ENCODE results near the gene FKBP8. TPM values are rescaled to one million over a fixed set of nuclear protein-coding genes. Genes with fewer than 3 reads are reported as not detected.
A peak's percentile ranks its signal among the peaks of the same experiment; 100 is the strongest.

FKBP8 gene
- total and polyA plus RNA-seq, 4 donors, result 59.1 to 225 (median 101) TPM

DNA sequence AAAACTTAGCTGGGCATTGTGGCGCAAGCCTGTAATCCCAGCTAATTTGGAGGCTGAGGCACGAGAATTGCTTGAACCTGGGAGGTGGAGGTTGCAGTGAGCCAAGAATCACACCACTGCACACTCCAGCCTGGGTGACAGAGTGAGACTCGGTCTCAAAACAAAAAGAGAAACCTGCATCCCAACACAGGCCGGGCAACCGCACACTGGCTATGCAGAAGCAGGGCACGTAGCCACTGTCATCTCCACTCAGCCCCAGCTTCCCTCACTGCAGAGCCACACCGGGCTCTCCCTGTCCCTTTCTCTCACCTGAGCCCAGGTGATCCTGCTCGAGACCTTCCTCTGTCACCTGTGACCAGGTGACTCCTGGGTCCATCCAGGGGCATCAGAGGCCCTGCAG lies 33.2 kb downstream of the FKBP8 start:
- DNase-seq (ENCODE audit: low spot score), result no peak
- peaks cover 34 to 72% (median 56%) of the 10 kb centered on the region in 4 donors for H3K4me1 ChIP-seq (ENCODE audit: control insufficient read depth in 4 of 4, insufficient read depth in 4 of 4, low read length in 3 of 4)
- H3K4me3 ChIP-seq (ENCODE audit: low read depth in 1 of 3, low read length in 3 of 3), result no peak overlapping the region
- no peak overlapping the region for H3K9ac ChIP-seq (ENCODE audit: low read depth in 1 of 2, low read length in 2 of 2)
- H3K27me3 ChIP-seq (ENCODE audit: control insufficient read depth in 4 of 4, insufficient read depth in 4 of 4, low read length in 3 of 4), result no peaks in the 10 kb centered on the region
- H3K36me3 ChIP-seq (ENCODE audit: control insufficient read depth in 4 of 4, insufficient read depth in 3 of 4, low read depth in 1 of 4, low read length in 3 of 4), result no peaks in the 10 kb centered on the region
- WGBS, result 90% methylated on average over 8 of the region's 8 CpGs
- TF ChIP-seq TAF1 (conservative IDR thresholded peaks at IDR 0.05) (no peak), RXRA (IDR thresholded peaks at IDR 0.05) (no peak), CTCF (IDR thresholded peaks at IDR 0.05; ENCODE audit: low read depth, low read length, missing input control) (no peak), HNF4A (conservative IDR thresholded peaks at IDR 0.05) (no peak), FOXA1 (IDR thresholded peaks at IDR 0.05) (no peak), EGR1 (IDR thresholded peaks at IDR 0.05; ENCODE audit: low read depth in 2 of 2) (no peak), GABPA (IDR thresholded peaks at IDR 0.05 in 1 of 2, conservative IDR thresholded peaks at IDR 0.05 in 1 of 2) (no peak), NR2F2 (IDR thresholded peaks at IDR 0.05) (no peak), RAD21 (IDR thresholded peaks at IDR 0.05) (no peak), FOXA2 (IDR thresholded peaks at IDR 0.05) (no peak), HNF4G (IDR thresholded peaks at IDR 0.05) (no peak), YY1 (IDR thresholded peaks at IDR 0.05) (no peak), JUND (IDR thresholded peaks at IDR 0.05) (no peak), SP1 (IDR thresholded peaks at IDR 0.05) (no peak)
- TF ChIP-seq, protein P1, sequence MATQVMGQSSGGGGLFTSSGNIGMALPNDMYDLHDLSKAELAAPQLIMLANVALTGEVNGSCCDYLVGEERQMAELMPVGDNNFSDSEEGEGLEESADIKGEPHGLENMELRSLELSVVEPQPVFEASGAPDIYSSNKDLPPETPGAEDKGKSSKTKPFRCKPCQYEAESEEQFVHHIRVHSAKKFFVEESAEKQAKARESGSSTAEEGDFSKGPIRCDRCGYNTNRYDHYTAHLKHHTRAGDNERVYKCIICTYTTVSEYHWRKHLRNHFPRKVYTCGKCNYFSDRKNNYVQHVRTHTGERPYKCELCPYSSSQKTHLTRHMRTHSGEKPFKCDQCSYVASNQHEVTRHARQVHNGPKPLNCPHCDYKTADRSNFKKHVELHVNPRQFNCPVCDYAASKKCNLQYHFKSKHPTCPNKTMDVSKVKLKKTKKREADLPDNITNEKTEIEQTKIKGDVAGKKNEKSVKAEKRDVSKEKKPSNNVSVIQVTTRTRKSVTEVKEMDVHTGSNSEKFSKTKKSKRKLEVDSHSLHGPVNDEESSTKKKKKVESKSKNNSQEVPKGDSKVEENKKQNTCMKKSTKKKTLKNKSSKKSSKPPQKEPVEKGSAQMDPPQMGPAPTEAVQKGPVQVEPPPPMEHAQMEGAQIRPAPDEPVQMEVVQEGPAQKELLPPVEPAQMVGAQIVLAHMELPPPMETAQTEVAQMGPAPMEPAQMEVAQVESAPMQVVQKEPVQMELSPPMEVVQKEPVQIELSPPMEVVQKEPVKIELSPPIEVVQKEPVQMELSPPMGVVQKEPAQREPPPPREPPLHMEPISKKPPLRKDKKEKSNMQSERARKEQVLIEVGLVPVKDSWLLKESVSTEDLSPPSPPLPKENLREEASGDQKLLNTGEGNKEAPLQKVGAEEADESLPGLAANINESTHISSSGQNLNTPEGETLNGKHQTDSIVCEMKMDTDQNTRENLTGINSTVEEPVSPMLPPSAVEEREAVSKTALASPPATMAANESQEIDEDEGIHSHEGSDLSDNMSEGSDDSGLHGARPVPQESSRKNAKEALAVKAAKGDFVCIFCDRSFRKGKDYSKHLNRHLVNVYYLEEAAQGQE (IDR thresholded peaks at IDR 0.05), result no peak
- TF ChIP-seq, protein P2, sequence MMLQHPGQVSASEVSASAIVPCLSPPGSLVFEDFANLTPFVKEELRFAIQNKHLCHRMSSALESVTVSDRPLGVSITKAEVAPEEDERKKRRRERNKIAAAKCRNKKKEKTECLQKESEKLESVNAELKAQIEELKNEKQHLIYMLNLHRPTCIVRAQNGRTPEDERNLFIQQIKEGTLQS (IDR thresholded peaks at IDR 0.05), result no peak
- TF ChIP-seq, protein P3, sequence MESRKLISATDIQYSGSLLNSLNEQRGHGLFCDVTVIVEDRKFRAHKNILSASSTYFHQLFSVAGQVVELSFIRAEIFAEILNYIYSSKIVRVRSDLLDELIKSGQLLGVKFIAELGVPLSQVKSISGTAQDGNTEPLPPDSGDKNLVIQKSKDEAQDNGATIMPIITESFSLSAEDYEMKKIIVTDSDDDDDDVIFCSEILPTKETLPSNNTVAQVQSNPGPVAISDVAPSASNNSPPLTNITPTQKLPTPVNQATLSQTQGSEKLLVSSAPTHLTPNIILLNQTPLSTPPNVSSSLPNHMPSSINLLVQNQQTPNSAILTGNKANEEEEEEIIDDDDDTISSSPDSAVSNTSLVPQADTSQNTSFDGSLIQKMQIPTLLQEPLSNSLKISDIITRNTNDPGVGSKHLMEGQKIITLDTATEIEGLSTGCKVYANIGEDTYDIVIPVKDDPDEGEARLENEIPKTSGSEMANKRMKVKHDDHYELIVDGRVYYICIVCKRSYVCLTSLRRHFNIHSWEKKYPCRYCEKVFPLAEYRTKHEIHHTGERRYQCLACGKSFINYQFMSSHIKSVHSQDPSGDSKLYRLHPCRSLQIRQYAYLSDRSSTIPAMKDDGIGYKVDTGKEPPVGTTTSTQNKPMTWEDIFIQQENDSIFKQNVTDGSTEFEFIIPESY (IDR thresholded peaks at IDR 0.05), result no peak
- TF ChIP-seq, protein P4, sequence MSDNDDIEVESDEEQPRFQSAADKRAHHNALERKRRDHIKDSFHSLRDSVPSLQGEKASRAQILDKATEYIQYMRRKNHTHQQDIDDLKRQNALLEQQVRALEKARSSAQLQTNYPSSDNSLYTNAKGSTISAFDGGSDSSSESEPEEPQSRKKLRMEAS (IDR thresholded peaks at IDR 0.05), result no peak
- H3K9me3 ChIP-seq (ENCODE audit: control insufficient read depth in 4 of 4, low read length in 3 of 4), result no peaks in the 10 kb centered on the region
- peak overlapping the region in 1 of 2 donors; percentile 13 for H3K27ac ChIP-seq (ENCODE audit: low read depth in 1 of 2, low read length in 2 of 2)
